ENCODE measurements around the gene PGM1. TPM values are rescaled to one million over a fixed set of nuclear protein-coding genes. Genes with fewer than 3 reads are reported as not detected.

PGM1 gene
- total and polyA plus RNA-seq, 10 of the 15 experiments (the other 5 are each of a cell fraction or from before 2014, with no cell fraction given), result 22.5 to 72.6 (median 50.8) TPM

DNA sequence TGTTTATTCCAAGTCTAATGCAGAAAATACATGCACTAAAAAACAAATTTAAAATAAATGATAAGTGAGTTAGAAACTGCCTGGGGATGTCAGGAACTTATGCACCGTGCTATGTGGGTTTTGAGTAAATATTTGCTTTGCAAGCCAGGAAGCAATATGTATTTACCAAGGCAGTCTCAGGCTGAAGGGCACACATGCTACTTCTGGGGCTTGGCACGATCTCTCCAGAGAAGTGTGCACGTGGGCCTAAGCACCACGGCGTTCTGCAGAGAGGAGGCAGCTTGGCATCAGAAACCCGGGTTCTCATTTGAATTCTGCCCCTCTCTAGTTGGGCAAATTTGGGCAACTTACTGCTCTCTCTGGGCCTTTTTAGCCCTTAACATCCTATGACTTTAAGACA is 108.0 kb downstream of the PGM1 start:
- TF ChIP-seq BHLHE40 (IDR thresholded peaks at IDR 0.05; ENCODE audit: borderline replicate concordance in 1 of 2, low read depth in 2 of 2, low read length in 1 of 2) (no peak), SMAD5 (IDR thresholded peaks at IDR 0.05; ENCODE audit: low read depth) (no peak), CHD1 (IDR thresholded peaks at IDR 0.05; ENCODE audit: low read depth, low read length) (no peak), NRF1 (conservative IDR thresholded peaks at IDR 0.05; ENCODE audit: low read depth, low read length) (no peak), TBL1XR1 (IDR thresholded peaks at IDR 0.05; ENCODE audit: low read depth, low read length) (no peak), HDAC2 (IDR thresholded peaks at IDR 0.05) (no peak), TCF3 (IDR thresholded peaks at IDR 0.05; ENCODE audit: borderline replicate concordance, insufficient read depth, low read depth, low read length) (no peak), POLR2AphosphoS5 (IDR thresholded peaks at IDR 0.05; ENCODE audit: low read length) (no peak), FOXM1 (IDR thresholded peaks at IDR 0.05; ENCODE audit: low read depth, low read length) (no peak), HCFC1 (IDR thresholded peaks at IDR 0.05; ENCODE audit: low read length) (no peak), ZNF384 (IDR thresholded peaks at IDR 0.05; ENCODE audit: borderline replicate concordance, low read depth, low read length) (no peak)
- TF ChIP-seq, protein P1, sequence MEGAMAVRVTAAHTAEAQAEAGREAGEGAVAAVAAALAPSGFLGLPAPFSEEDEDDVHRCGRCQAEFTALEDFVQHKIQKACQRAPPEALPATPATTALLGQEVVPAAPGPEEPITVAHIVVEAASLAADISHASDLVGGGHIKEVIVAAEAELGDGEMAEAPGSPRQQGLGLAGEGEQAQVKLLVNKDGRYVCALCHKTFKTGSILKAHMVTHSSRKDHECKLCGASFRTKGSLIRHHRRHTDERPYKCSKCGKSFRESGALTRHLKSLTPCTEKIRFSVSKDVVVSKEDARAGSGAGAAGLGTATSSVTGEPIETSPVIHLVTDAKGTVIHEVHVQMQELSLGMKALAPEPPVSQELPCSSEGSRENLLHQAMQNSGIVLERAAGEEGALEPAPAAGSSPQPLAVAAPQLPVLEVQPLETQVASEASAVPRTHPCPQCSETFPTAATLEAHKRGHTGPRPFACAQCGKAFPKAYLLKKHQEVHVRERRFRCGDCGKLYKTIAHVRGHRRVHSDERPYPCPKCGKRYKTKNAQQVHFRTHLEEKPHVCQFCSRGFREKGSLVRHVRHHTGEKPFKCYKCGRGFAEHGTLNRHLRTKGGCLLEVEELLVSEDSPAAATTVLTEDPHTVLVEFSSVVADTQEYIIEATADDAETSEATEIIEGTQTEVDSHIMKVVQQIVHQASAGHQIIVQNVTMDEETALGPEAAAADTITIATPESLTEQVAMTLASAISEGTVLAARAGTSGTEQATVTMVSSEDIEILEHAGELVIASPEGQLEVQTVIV (IDR thresholded peaks at IDR 0.05; ENCODE audit: borderline replicate concordance, partially characterized antibody), result no peak
- TF ChIP-seq, protein P2, sequence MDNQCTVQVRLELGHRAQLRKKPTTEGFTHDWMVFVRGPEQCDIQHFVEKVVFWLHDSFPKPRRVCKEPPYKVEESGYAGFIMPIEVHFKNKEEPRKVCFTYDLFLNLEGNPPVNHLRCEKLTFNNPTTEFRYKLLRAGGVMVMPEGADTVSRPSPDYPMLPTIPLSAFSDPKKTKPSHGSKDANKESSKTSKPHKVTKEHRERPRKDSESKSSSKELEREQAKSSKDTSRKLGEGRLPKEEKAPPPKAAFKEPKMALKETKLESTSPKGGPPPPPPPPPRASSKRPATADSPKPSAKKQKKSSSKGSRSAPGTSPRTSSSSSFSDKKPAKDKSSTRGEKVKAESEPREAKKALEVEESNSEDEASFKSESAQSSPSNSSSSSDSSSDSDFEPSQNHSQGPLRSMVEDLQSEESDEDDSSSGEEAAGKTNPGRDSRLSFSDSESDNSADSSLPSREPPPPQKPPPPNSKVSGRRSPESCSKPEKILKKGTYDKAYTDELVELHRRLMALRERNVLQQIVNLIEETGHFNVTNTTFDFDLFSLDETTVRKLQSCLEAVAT (IDR thresholded peaks at IDR 0.05), result no peak
- CTCF ChIA-PET, result interaction anchor here (1.6 kb wide), 1 partner anchor 9 kb away, joined by 8 read pairs; no protein-coding TSS in a partner anchor
- no peak overlapping the region for H3K27ac ChIP-seq (ENCODE audit: control insufficient read depth, insufficient read depth)
- SMC1A ChIA-PET (ENCODE audit: uncharacterized antibody, unreplicated experiment), result interaction anchor here (1.5 kb wide), 1 partner anchor 10 kb away, joined by 9 read pairs; no protein-coding TSS in a partner anchor
- in situ Hi-C loops (cut with MboI), result no loop called here
- 12% methylated on average over 6 of the region's 6 CpGs for WGBS (ENCODE audit: insufficient coverage, insufficient replicate concordance, low lambda C conversion rate, missing lambda C conversion rate)
- no peaks in the 10 kb centered on the region; a peak in 1 of 4 replicates for H3K27me3 ChIP-seq (replicated peaks in 1 of 2; ENCODE audit: control insufficient read depth in 2 of 2, insufficient read depth in 2 of 2, low read length in 1 of 2)
- intact Hi-C loops (cut with micrococcal nuclease; ENCODE audit: unreplicated experiment), result no loop called here
- H3K9me3 ChIP-seq (replicated peaks; ENCODE audit: control insufficient read depth, insufficient read depth, low read length), result no peaks in the 10 kb centered on the region
- no peak for ATAC-seq
- no peak overlapping the region for H3K4me2 ChIP-seq (ENCODE audit: control insufficient read depth, insufficient read depth)
- no peak overlapping the region for H3K9ac ChIP-seq (ENCODE audit: control insufficient read depth, insufficient read depth, low read length)
- no peak overlapping the region for H3K4me3 ChIP-seq
- no peak for FAIRE-seq
- no peaks in the 10 kb centered on the region for H3K79me2 ChIP-seq (ENCODE audit: control insufficient read depth, insufficient read depth, low read length)
- H3K36me3 ChIP-seq (ENCODE audit: control insufficient read depth in 2 of 2, insufficient read depth in 2 of 2, low read length in 1 of 2), result no peaks in the 10 kb centered on the region
- RAD21 ChIA-PET (ENCODE audit: unreplicated experiment), result no interaction called here
- POLR2A ChIA-PET, result no interaction called here
- no TSS peak for BruUV-seq (replicated peaks)
- no peak for DNase-seq (ENCODE audit: low read depth, low spot score)
- no peak overlapping the region for H2AFZ ChIP-seq (ENCODE audit: control insufficient read depth, low read depth, low read length)
- H3K4me1 ChIP-seq (ENCODE audit: control insufficient read depth, insufficient read depth, low read length), result no peaks in the 10 kb centered on the region
- no peaks in the 10 kb centered on the region; the same call in 1 of the 2 replicates for H4K20me1 ChIP-seq (ENCODE audit: control insufficient read depth, insufficient read depth)

Data from GM12878 (cell line).